ENCODE measurements around the gene EGR2.

Gene EGR2

DNA sequence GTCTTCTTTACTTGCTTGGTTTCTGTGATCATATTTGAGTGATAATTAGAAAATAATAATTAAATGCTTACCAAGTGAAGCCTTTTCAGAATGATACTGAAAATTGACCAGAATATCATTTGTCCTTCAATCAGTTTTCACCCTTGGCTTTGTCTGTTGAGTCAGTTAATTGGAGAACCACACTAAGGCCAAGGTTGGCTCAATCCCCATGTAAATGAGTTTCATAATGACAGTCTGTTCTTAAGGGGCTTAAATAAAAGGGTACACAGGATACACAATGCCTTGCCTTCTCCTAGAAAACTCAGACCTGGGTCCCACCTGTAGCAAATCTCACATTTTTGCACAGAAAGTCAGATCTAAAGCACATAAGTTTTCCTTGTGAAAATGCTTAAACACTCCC lies 31.3 kb upstream of the EGR2 start:
- Histone ChIP-seq H3K79me2 (ENCODE audit: insufficient read depth, low read length) (no peaks in the 10 kb centered on the region), H3K27me3 (ENCODE audit: insufficient read depth, low read length, poor library complexity) (no peaks in the 10 kb centered on the region), H3K4me1 (ENCODE audit: insufficient read depth, low read length) (no peaks in the 10 kb centered on the region), H3K4me2 (ENCODE audit: insufficient read depth, low read length) (no peak overlapping the region), H3K27ac (ENCODE audit: low read length) (no peak overlapping the region), H3K4me3 (ENCODE audit: low read depth in 1 of 2, low read length in 2 of 2) (no peak overlapping the region), H2AFZ (ENCODE audit: low read depth, low read length) (no peak overlapping the region), H3K36me3 (ENCODE audit: insufficient read depth, low read length) (no peaks in the 10 kb centered on the region), H3K9me3 (ENCODE audit: insufficient read depth, low read length, severe bottlenecking) (peaks cover 2% of the 10 kb centered on the region), H3K9ac (ENCODE audit: low read depth, low read length) (no peak overlapping the region), H4K20me1 (ENCODE audit: insufficient read depth, low read length) (no peaks in the 10 kb centered on the region)
- ATAC-seq (ENCODE audit: insufficient read depth, low read depth) (no peak), DNase-seq (no peak)
- TF ChIP-seq, protein P1, sequence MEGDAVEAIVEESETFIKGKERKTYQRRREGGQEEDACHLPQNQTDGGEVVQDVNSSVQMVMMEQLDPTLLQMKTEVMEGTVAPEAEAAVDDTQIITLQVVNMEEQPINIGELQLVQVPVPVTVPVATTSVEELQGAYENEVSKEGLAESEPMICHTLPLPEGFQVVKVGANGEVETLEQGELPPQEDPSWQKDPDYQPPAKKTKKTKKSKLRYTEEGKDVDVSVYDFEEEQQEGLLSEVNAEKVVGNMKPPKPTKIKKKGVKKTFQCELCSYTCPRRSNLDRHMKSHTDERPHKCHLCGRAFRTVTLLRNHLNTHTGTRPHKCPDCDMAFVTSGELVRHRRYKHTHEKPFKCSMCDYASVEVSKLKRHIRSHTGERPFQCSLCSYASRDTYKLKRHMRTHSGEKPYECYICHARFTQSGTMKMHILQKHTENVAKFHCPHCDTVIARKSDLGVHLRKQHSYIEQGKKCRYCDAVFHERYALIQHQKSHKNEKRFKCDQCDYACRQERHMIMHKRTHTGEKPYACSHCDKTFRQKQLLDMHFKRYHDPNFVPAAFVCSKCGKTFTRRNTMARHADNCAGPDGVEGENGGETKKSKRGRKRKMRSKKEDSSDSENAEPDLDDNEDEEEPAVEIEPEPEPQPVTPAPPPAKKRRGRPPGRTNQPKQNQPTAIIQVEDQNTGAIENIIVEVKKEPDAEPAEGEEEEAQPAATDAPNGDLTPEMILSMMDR (IDR thresholded peaks at IDR 0.05; ENCODE audit: borderline replicate concordance, extremely low read depth, low read length, poor library complexity, severe bottlenecking): no peak
- TF ChIP-seq EZH2 (IDR thresholded peaks at IDR 0.05; ENCODE audit: borderline replicate concordance, low read depth, low read length, severe bottlenecking): no peak

DNA sequence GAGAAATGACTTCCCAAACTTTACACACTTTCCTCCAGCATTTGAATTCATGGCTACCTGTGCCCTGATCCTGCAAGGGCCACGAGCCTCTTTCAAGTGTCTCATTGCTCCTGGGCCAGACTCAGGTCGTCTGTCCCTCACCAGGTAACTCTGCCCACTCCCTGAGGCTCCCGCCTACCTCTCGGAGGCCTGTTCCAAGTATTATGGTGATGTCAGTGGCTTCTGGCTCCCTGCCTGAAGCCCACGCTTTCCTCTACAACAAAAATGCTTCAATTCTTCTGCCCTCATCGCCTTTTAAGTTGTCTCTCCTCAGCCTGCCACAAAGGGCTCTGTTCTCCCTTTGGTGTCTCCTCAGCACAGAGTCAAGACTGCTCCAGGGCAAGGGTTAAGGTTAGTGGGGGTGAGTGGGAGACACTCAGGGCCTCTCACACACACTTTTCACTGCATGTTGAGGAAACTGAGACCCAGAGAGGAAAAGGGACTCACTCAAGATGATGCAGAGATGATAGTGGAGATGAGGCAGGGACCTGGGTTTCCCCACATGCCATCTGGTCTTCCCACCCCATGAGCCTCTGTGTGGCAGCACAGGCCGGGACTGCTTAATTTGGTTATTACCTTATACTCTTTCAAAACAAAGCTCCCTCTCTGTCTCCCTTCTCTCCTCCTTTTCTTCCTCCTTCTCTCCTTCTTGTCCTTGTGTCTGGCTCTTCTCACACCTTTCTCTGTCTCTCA lies 28.3 kb upstream of the EGR2 start:
- Histone ChIP-seq H3K27ac (ENCODE audit: low read length) (no peak overlapping the region), H4K20me1 (ENCODE audit: insufficient read depth, low read length) (no peaks in the 10 kb centered on the region), H3K9ac (ENCODE audit: low read depth, low read length) (no peak overlapping the region), H3K4me2 (ENCODE audit: insufficient read depth, low read length) (no peak overlapping the region), H3K4me3 (ENCODE audit: low read depth in 1 of 2, low read length in 2 of 2) (no peak overlapping the region), H3K79me2 (ENCODE audit: insufficient read depth, low read length) (no peaks in the 10 kb centered on the region), H2AFZ (ENCODE audit: low read depth, low read length) (no peak overlapping the region), H3K36me3 (ENCODE audit: insufficient read depth, low read length) (no peaks in the 10 kb centered on the region), H3K27me3 (ENCODE audit: insufficient read depth, low read length, poor library complexity) (no peaks in the 10 kb centered on the region), H3K9me3 (ENCODE audit: insufficient read depth, low read length, severe bottlenecking) (peaks cover 2% of the 10 kb centered on the region), H3K4me1 (ENCODE audit: insufficient read depth, low read length) (no peaks in the 10 kb centered on the region)
- no peak for DNase-seq
- TF ChIP-seq, protein P1 (IDR thresholded peaks at IDR 0.05; ENCODE audit: borderline replicate concordance, extremely low read depth, low read length, poor library complexity, severe bottlenecking): no peak
- TF ChIP-seq EZH2 (IDR thresholded peaks at IDR 0.05; ENCODE audit: borderline replicate concordance, low read depth, low read length, severe bottlenecking): no peak
- ATAC-seq (ENCODE audit: insufficient read depth, low read depth): no peak

DNA sequence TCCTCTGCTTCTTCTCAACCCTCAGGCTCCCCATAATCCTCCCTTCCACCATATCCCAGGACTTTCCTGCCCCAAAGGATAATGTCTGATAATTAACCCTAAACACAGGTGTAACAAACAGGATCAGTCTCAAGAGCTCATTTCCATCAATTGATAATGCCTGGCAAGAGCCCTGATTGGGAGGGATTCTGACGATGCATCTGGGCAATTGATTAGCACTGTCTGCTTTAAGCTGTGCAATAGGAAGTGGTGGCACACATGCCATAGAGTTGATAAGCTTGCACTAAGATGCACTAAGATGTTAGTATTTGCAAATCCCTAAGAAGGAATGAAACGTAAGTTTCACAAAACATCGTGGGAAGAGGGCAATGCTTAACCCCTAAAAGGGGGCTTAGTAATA lies 27.4 kb upstream of the EGR2 start:
- H3K4me3 ChIP-seq (ENCODE audit: low read depth in 1 of 2, low read length in 2 of 2): no peak overlapping the region
- ATAC-seq (ENCODE audit: insufficient read depth, low read depth) (no peak), DNase-seq (no peak)
- no peaks in the 10 kb centered on the region for H3K79me2 ChIP-seq (ENCODE audit: insufficient read depth, low read length)
- no peak overlapping the region for H3K27ac ChIP-seq (ENCODE audit: low read length)
- no peak overlapping the region for H3K4me2 ChIP-seq (ENCODE audit: insufficient read depth, low read length)
- H3K9me3 ChIP-seq (ENCODE audit: insufficient read depth, low read length, severe bottlenecking): peaks cover 2% of the 10 kb centered on the region
- H3K36me3 ChIP-seq (ENCODE audit: insufficient read depth, low read length): no peaks in the 10 kb centered on the region
- H3K4me1 ChIP-seq (ENCODE audit: insufficient read depth, low read length): no peaks in the 10 kb centered on the region
- no peak overlapping the region for H2AFZ ChIP-seq (ENCODE audit: low read depth, low read length)
- no peaks in the 10 kb centered on the region for H3K27me3 ChIP-seq (ENCODE audit: insufficient read depth, low read length, poor library complexity)
- no peak overlapping the region for H3K9ac ChIP-seq (ENCODE audit: low read depth, low read length)
- TF ChIP-seq, protein P1 (IDR thresholded peaks at IDR 0.05; ENCODE audit: borderline replicate concordance, extremely low read depth, low read length, poor library complexity, severe bottlenecking): no peak
- TF ChIP-seq EZH2 (IDR thresholded peaks at IDR 0.05; ENCODE audit: borderline replicate concordance, low read depth, low read length, severe bottlenecking): no peak
- no peaks in the 10 kb centered on the region for H4K20me1 ChIP-seq (ENCODE audit: insufficient read depth, low read length)
